A673 (cell line): Measurements from ENCODE around the gene RBM46. TPM values are rescaled to one million over a fixed set of nuclear protein-coding genes. Genes with fewer than 3 reads are reported as not detected.
A peak's percentile ranks its signal among the peaks of the same experiment; 100 is the strongest.

ENCODE experiments used
- BruUV-seq: library from RNA; stranded (reverse); fragments of 400-500 nt; replicated peaks from 2 replicates; lab custom pipeline; 2021; lab: Mats Ljungman, UMichigan
- CTCF ChIA-PET: fragments of 300-600 bp; sonication (Branson Sonifier 250); formaldehyde crosslinking; loops from one replicate; lab custom pipeline; 2022; ENCODE audit warnings: antibody characterized with exemption; lab: Charles Lee
- POLR2A ChIA-PET: fragments of 300-600 bp; sonication (Branson Sonifier 250); formaldehyde crosslinking; loops from one replicate; lab custom pipeline; 2022; ENCODE audit warnings: antibody characterized with exemption; ENCODE audit not compliant: low non-redundant PET; lab: Charles Lee
- DNase-seq: peaks from one replicate; pipeline ENCODE4 v3.0.0-alpha.2; 2015; ENCODE audit warnings: low spot score
- H3K27ac ChIP-seq: fragments of 200-600 bp; sonication (generic); 2 replicates; pipeline ENCODE4 v1.5.1; 2016; ENCODE audit warnings: mixed run types, low read depth, mild to moderate bottlenecking, mixed read lengths, antibody characterized with exemption, low read length; ENCODE audit not compliant: poor library complexity, severe bottlenecking
- H3K27me3 ChIP-seq: fragments of 200-600 bp; sonication (generic); replicated peaks from 2 replicates; pipeline ENCODE4 v1.6.1; 2017; ENCODE audit warnings: mixed run types, low read depth, mild to moderate bottlenecking, mixed read lengths, antibody characterized with exemption, low read length; ENCODE audit not compliant: insufficient read depth, poor library complexity
- H3K36me3 ChIP-seq: fragments of 200-600 bp; sonication (generic); 2 replicates; pipeline ENCODE4 v1.6.1; 2016; ENCODE audit warnings: mixed run types, mild to moderate bottlenecking, mixed read lengths, antibody characterized with exemption, low read length; ENCODE audit not compliant: insufficient read depth, poor library complexity, severe bottlenecking
- H3K4me1 ChIP-seq: fragments of 200-600 bp; sonication (generic); 2 replicates; pipeline ENCODE4 v1.6.1; 2017; ENCODE audit warnings: mixed run types, mild to moderate bottlenecking, mixed read lengths, antibody characterized with exemption, low read length; ENCODE audit not compliant: insufficient read depth, poor library complexity, severe bottlenecking
- H3K4me3 ChIP-seq: fragments of 200-600 bp; sonication (generic); 2 replicates; pipeline ENCODE4 v1.5.1; 2016; ENCODE audit warnings: low read depth, mixed run types, mild to moderate bottlenecking, mixed read lengths, low read length; ENCODE audit not compliant: poor library complexity, severe bottlenecking
- H3K9me3 ChIP-seq: fragments of 200-600 bp; sonication (generic); 2 replicates; pipeline ENCODE4 v1.6.1; 2016; ENCODE audit warnings: mixed run types, low read depth, mild to moderate bottlenecking, mixed read lengths, antibody characterized with exemption, low read length; ENCODE audit not compliant: poor library complexity, severe bottlenecking
- CTCF ChIP-seq: fragments of 300-800, 200-600 bp; sonication (generic); conservative IDR thresholded peaks from 2 replicates; pipeline ENCODE4 v1.5.1; 2017; ENCODE audit warnings: low read depth, mild to moderate bottlenecking, antibody characterized with exemption, low read length, moderate library complexity, mixed read lengths
- EZH2 ChIP-seq: fragments of 200-600 bp; sonication (generic); IDR thresholded peaks from 2 replicates; pipeline ENCODE4 v1.6.1; 2017; ENCODE audit warnings: borderline replicate concordance, low read depth, mild to moderate bottlenecking, mixed read lengths, antibody characterized with exemption, low read length; ENCODE audit not compliant: poor library complexity, severe bottlenecking
- intact Hi-C: fragments of 100-400 bp; cut with micrococcal nuclease; formaldehyde crosslinking; loops from one replicate; pipeline ENCODE4 v1.10.0; 2022; ENCODE audit not compliant: unreplicated experiment
- total RNA-seq: library from RNA; stranded (reverse); gene quantifications from 2 replicates; pipeline ENCODE4 v1.2.3, GENCODE V29; 2021

Gene RBM46
- total RNA-seq, 1 experiment from 2014 or later: 0.24 TPM

- H3K36me3 ChIP-seq: no peaks in the 10 kb centered on the region
- H3K9me3 ChIP-seq: no peaks in the 10 kb centered on the region
- no peak overlapping the region for H3K27ac ChIP-seq
- peaks cover 3% of the 10 kb centered on the region for H3K27me3 ChIP-seq
- no peak for DNase-seq
- no peaks in the 10 kb centered on the region for H3K4me1 ChIP-seq
- CTCF ChIA-PET: no interaction called here
- H3K4me3 ChIP-seq: no peak overlapping the region
- POLR2A ChIA-PET: no interaction called here
- intact Hi-C loops: no loop called here
- BruUV-seq: no TSS peak
- TF ChIP-seq EZH2: no peak
- no peak for TF ChIP-seq CTCF
These were observed 20.2 kb upstream of the RBM46 start for GRCh38 chr4:154760895-154761294.

DNA sequence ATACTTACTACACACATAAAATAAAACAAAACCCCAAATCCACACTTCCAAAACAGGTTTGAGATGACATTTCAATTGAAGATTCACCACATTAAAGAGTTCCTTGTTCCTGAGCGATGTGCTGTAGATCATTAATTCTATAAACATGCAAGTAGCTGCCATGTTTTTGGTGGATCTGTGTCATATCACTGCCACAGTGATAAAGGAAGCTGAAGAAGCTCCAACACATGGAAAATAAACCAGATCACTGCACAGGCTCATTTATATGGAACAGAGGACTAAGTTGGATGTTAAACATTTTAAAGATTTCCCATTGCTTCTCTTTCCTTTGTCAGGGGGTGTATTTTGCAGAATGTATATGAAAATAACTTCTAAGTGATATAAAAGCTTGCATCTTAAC, 2.8 kb upstream of the RBM46 start:
- CTCF ChIA-PET: interaction anchor here (1.4 kb wide), 1 partner anchor 91 kb away, joined by 4 read pairs; no protein-coding TSS in a partner anchor
- no TSS peak for BruUV-seq

GRCh38 chr4:154779362-154779947, 1.6 kb upstream of the RBM46 start:
- CTCF ChIA-PET: interaction anchor here (0.9 kb wide), 1 partner anchor 93 kb away, joined by 5 read pairs; no protein-coding TSS in a partner anchor

More for the DNA sequence above, 2.8 kb upstream of the RBM46 start:
- Histone ChIP-seq H3K27me3 (no peaks in the 10 kb centered on the region), H3K27ac (no peak overlapping the region), H3K4me1 (no peaks in the 10 kb centered on the region), H3K36me3 (no peaks in the 10 kb centered on the region), H3K9me3 (no peaks in the 10 kb centered on the region), H3K4me3 (no peak overlapping the region)
- TF ChIP-seq EZH2 (no peak), CTCF (no peak)
- POLR2A ChIA-PET: no interaction called here
- no peak for DNase-seq
- intact Hi-C loops: loop anchor here (2.0 to 5.0 kb wide), 2 partner anchors 141 to 221 kb away; no protein-coding TSS in a partner anchor

More at GRCh38 chr4:154779362-154779947, 1.6 kb upstream of the RBM46 start:
- H3K27ac ChIP-seq: no peak overlapping the region
- no peaks in the 10 kb centered on the region for H3K9me3 ChIP-seq
- no peaks in the 10 kb centered on the region for H3K27me3 ChIP-seq
- DNase-seq: peak; percentile 46
- H3K4me3 ChIP-seq: no peak overlapping the region
- no peaks in the 10 kb centered on the region for H3K4me1 ChIP-seq
- no TSS peak for BruUV-seq
- POLR2A ChIA-PET: no interaction called here
- no peak for TF ChIP-seq EZH2
- TF ChIP-seq CTCF: peak; percentile 70
- H3K36me3 ChIP-seq: no peaks in the 10 kb centered on the region
- intact Hi-C loops: loop anchor here (1.0 to 5.0 kb wide), 3 partner anchors 92 to 222 kb away; no protein-coding TSS in a partner anchor
